GM12892 (cell line): ENCODE results near the gene FAM111A.

Experiments used
- POLR2A ChIP-seq: IDR thresholded peaks from 2 replicates; pipeline ENCODE4 v1.6.1; 2011; ENCODE audit warnings: low read depth, low read length, control low read depth
- POLR2AphosphoS5 ChIP-seq: IDR thresholded peaks from 2 replicates; pipeline ENCODE4 v1.6.1; 2011; ENCODE audit warnings: low read depth, low read length, control low read depth

GRCh38 chr11:59179121-59179520 lies 36.5 kb downstream of the FAM111A start:
- TF ChIP-seq POLR2A (0 out of 2 replicates have a peak, but pooled peaks have one; percentile 1), POLR2AphosphoS5 (no peak)
